AG04449 (cell line): Measurements from ENCODE around the gene RASGRF1.
"Not testable (repeated sequence)": the region's sequence is repeated elsewhere in the genome, so short reads cannot be mapped to it uniquely, and the experiment has no call there.

Experiments
- CTCF ChIA-PET: fragments of 350-600 bp; formaldehyde crosslinking; extraction: SDS; loops from one replicate; lab custom pipeline; 2021; ENCODE audit warnings: antibody characterized with exemption; lab: Yijun Ruan, JAX
- POLR2A ChIA-PET: fragments of 400-600, 350-600 bp; formaldehyde crosslinking; extraction: SDS; loops from one replicate; lab custom pipeline; 2020; ENCODE audit warnings: antibody characterized with exemption, inconsistent platforms; lab: Yijun Ruan, JAX
- DNase-seq: peaks from one replicate; pipeline ENCODE4 v3.0.0-alpha.2; 2010; ENCODE audit warnings: low read depth, low spot score
- H3K4me3 ChIP-seq: 2 replicates; pipeline ENCODE4 v1.5.1; 2011; ENCODE audit warnings: low read depth, mild to moderate bottlenecking, control low read depth, low read length
- CTCF ChIP-seq: IDR thresholded peaks from one replicate; pipeline ENCODE4 v1.5.1; 2011; ENCODE audit warnings: mild to moderate bottlenecking, moderate library complexity, low read length, control low read depth, inconsistent platforms; ENCODE audit not compliant: insufficient read depth; ENCODE audit errors: missing control alignments

Gene RASGRF1

GRCh38 chr15:79121571-79121970 lies 31.0 kb upstream of the RASGRF1 start:
- no peak for TF ChIP-seq CTCF
- ChIA-PET POLR2A (no interaction called here), CTCF (no interaction called here)
- no peak for DNase-seq
- no peak overlapping the region for H3K4me3 ChIP-seq

GRCh38 chr15:79117442-79118204 lies 27.0 kb upstream of the RASGRF1 start:
- DNase-seq, result no peak
- no peak for TF ChIP-seq CTCF
- ChIA-PET POLR2A (no interaction called here), CTCF (interaction anchor here (3.5 kb wide), 1 partner anchor 67 kb away, joined by 11 read pairs; no protein-coding TSS in a partner anchor)
- no peak overlapping the region for H3K4me3 ChIP-seq

GRCh38 chr15:79116771-79117170 lies 26.2 kb upstream of the RASGRF1 start:
- CTCF ChIA-PET, result interaction anchor here (3.5 kb wide), 1 partner anchor 68 kb away, joined by 11 read pairs; no protein-coding TSS in a partner anchor
- no peak for TF ChIP-seq CTCF
- DNase-seq, result no peak
- POLR2A ChIA-PET, result no interaction called here
- H3K4me3 ChIP-seq, result no peak overlapping the region

GRCh38 chr15:79115986-79116665 lies 25.5 kb upstream of the RASGRF1 start:
- no peak for TF ChIP-seq CTCF
- no peak for DNase-seq
- POLR2A ChIA-PET, result no interaction called here
- CTCF ChIA-PET, result interaction anchor here (3.5 kb wide), 1 partner anchor 68 kb away, joined by 11 read pairs; no protein-coding TSS in a partner anchor
- no peak overlapping the region for H3K4me3 ChIP-seq

GRCh38 chr15:79113831-79114230 lies 23.3 kb upstream of the RASGRF1 start:
- H3K4me3 ChIP-seq, result no peak overlapping the region
- no peak for DNase-seq
- ChIA-PET POLR2A (no interaction called here), CTCF (no interaction called here)
- TF ChIP-seq CTCF, result no peak

GRCh38 chr15:79111404-79111803 lies 20.8 kb upstream of the RASGRF1 start:
- CTCF ChIA-PET, DNase-seq, POLR2A ChIA-PET, H3K4me3 ChIP-seq: not testable (repeated sequence)
